HepG2 (cell line): ENCODE results near the gene DPEP2NB. TPM values are rescaled to one million over a fixed set of nuclear protein-coding genes. Genes with fewer than 3 reads are reported as not detected.
A peak's percentile ranks its signal among the peaks of the same experiment; 100 is the strongest.

Experiments
- ARNT2 ChIP-seq: sonication (generic); formaldehyde crosslinking; IDR thresholded peaks from 2 replicates; pipeline ENCODE4 v1.8.0; 2022; ENCODE audit warnings: mild to moderate bottlenecking, low read depth, missing genetic modification reagents, moderate library complexity
- ATAD3A ChIP-seq: sonication (generic); formaldehyde crosslinking; IDR thresholded peaks from 2 replicates; pipeline ENCODE4 v1.4.0; 2020; ENCODE audit warnings: missing genetic modification reagents
- FOXP1 ChIP-seq, 2 experiments: fragments of 450-650 bp in 1 of 2; IDR thresholded peaks; 2 replicates each; pipeline ENCODE4 v1.6.1; 2017 to 2018; ENCODE audit warnings: antibody characterized with exemption in 1 of 2
- HNRNPL ChIP-seq: fragments of 200-400 bp; formaldehyde crosslinking; IDR thresholded peaks from 2 replicates; pipeline ENCODE4 v1.6.1; 2017; ENCODE audit warnings: mild to moderate bottlenecking, low read depth, low read length
- MTA1 ChIP-seq: sonication (generic); formaldehyde crosslinking; IDR thresholded peaks from 2 replicates; pipeline ENCODE4 v1.4.0; 2020; ENCODE audit warnings: missing genetic modification reagents, mild to moderate bottlenecking, borderline replicate concordance
- NRL ChIP-seq: sonication (generic); formaldehyde crosslinking; IDR thresholded peaks from 2 replicates; pipeline ENCODE4 v1.5.0; 2020; ENCODE audit warnings: missing genetic modification reagents, mild to moderate bottlenecking, moderate library complexity, borderline replicate concordance
- PPARG ChIP-seq: conservative IDR thresholded peaks from 2 replicates; pipeline ENCODE4 v1.6.1; 2016; ENCODE audit warnings: missing biosample characterization, missing genetic modification reagents
- SP140L ChIP-seq: sonication (generic); formaldehyde crosslinking; IDR thresholded peaks from 2 replicates; pipeline ENCODE4 v1.4.0; 2020; ENCODE audit warnings: missing genetic modification reagents, borderline replicate concordance
- U2AF2 ChIP-seq: fragments of 200-400 bp; formaldehyde crosslinking; IDR thresholded peaks from 2 replicates; pipeline ENCODE4 v1.6.1; 2017; ENCODE audit warnings: low read depth, mild to moderate bottlenecking, low read length
- WIZ ChIP-seq: sonication (generic); formaldehyde crosslinking; IDR thresholded peaks from 2 replicates; pipeline ENCODE4 v1.5.1; 2020; ENCODE audit warnings: mild to moderate bottlenecking, missing genetic modification reagents
- ZHX2 ChIP-seq, 2 experiments: sonication (generic) in 1 of 2; formaldehyde crosslinking in 1 of 2; IDR thresholded peaks; 2 replicates each; pipeline versions ENCODE4 v1.6.1 to v1.9.0; 2014 to 2022; ENCODE audit warnings: antibody characterized with exemption in 1 of 2, borderline replicate concordance in 1 of 2, inconsistent platforms in 1 of 2, low read depth in 1 of 2, missing genetic modification reagents in 1 of 2
- ZNF317 ChIP-seq: sonication (generic); formaldehyde crosslinking; IDR thresholded peaks from 2 replicates; pipeline ENCODE4 v1.5.0; 2020; ENCODE audit warnings: mild to moderate bottlenecking, missing genetic modification reagents
- ZNF547 ChIP-seq: sonication (generic); formaldehyde crosslinking; IDR thresholded peaks from 2 replicates; pipeline ENCODE4 v1.5.1; 2020; ENCODE audit warnings: mild to moderate bottlenecking, missing genetic modification reagents
- ZNF580 ChIP-seq: IDR thresholded peaks from 2 replicates; pipeline ENCODE4 v1.6.1; 2016; ENCODE audit warnings: low read depth, borderline replicate concordance
- ZNF616 ChIP-seq: sonication (generic); formaldehyde crosslinking; IDR thresholded peaks from 2 replicates; pipeline ENCODE4 v1.5.0; 2020; ENCODE audit warnings: low read depth, mild to moderate bottlenecking, missing genetic modification reagents
- ZNF724P ChIP-seq: sonication (generic); formaldehyde crosslinking; IDR thresholded peaks from 2 replicates; pipeline ENCODE4 v1.8.0; 2022; ENCODE audit warnings: missing genetic modification reagents, borderline replicate concordance
- ZZZ3 ChIP-seq: sonication (generic); formaldehyde crosslinking; IDR thresholded peaks from 2 replicates; pipeline ENCODE4 v1.4.0; 2020; ENCODE audit warnings: missing genetic modification reagents, mild to moderate bottlenecking, borderline replicate concordance
- polyA plus RNA-seq, 8 experiments: library from polyadenylated mRNA; depleted of rRNA in 3 of 8; stranded (reverse) in 7 of 8; unstranded in 1 of 8; fragments of >200 nt; fragmentation: Illumina TruSeq in 4 of 8; extraction: Trizol in 4 of 8; gene quantifications; 2 replicates each; pipeline versions ENCODE4 v1.2.1 to v1.2.3, GENCODE V29; 2011 to 2016; ENCODE audit warnings: low read depth in 4 of 8, missing spikeins in 1 of 8, mixed read lengths in 1 of 8; ENCODE audit not compliant: insufficient read depth in 1 of 8
- total RNA-seq, 5 experiments: library from RNA; depleted of rRNA; stranded (reverse); fragments of >200 nt; fragmentation: Illumina TruSeq; extraction: Trizol; gene quantifications; 2 replicates each; pipeline ENCODE4 v1.2.3, GENCODE V29; 2016; ENCODE audit warnings: low read depth in 1 of 5
- TF ChIP-seq, protein P1 (sequence below): IDR thresholded peaks from 2 replicates; pipeline ENCODE4 v1.6.1; 2016; ENCODE audit warnings: missing compliant biosample characterization, missing genetic modification reagents, borderline replicate concordance
- TF ChIP-seq, protein P2 (sequence below): IDR thresholded peaks from 2 replicates; pipeline ENCODE4 v1.6.1; 2016; ENCODE audit warnings: mild to moderate bottlenecking

Gene DPEP2NB
- total and polyA plus RNA-seq, 2 of the 13 experiments (the other 11 are each of a cell fraction or from before 2014, with no cell fraction given) = not detected

- no peak for TF ChIP-seq ZHX2 (IDR thresholded peaks at IDR 0.05; ENCODE audit: low read depth)
- TF ChIP-seq ZHX2 (CRISPR knock-in tag; IDR thresholded peaks at IDR 0.05; ENCODE audit: borderline replicate concordance) = no peak
- peak; percentile 71 for TF ChIP-seq MTA1 (CRISPR knock-in tag)
- peak; percentile 84; the same call in 1 of the 2 replicates for TF ChIP-seq ZNF547 (CRISPR knock-in tag)
- no peak for TF ChIP-seq ZZZ3 (CRISPR knock-in tag)
- peak; percentile 92; the same call in 1 of the 2 replicates for TF ChIP-seq ZNF580 (CRISPR knock-in tag)
- TF ChIP-seq SP140L (CRISPR knock-in tag) = peak; percentile 24; the same call in 1 of the 2 replicates
- TF ChIP-seq WIZ (CRISPR knock-in tag) = peak; percentile 94
- TF ChIP-seq PPARG (CRISPR knock-in tag) = peak; percentile 38; the same call in 1 of the 2 replicates
- 0 out of 2 replicates have a peak, but pooled peaks have one; percentile 63 for TF ChIP-seq ZNF724P (CRISPR knock-in tag)
- no peak for TF ChIP-seq HNRNPL
- TF ChIP-seq, protein P1, sequence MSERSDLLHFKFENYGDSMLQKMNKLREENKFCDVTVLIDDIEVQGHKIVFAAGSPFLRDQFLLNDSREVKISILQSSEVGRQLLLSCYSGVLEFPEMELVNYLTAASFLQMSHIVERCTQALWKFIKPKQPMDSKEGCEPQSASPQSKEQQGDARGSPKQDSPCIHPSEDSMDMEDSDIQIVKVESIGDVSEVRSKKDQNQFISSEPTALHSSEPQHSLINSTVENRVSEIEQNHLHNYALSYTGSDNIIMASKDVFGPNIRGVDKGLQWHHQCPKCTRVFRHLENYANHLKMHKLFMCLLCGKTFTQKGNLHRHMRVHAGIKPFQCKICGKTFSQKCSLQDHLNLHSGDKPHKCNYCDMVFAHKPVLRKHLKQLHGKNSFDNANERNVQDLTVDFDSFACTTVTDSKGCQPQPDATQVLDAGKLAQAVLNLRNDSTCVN = no peak; the same call in 1 of the 2 replicates
- no peak for TF ChIP-seq U2AF2
- TF ChIP-seq ATAD3A = 0 out of 2 replicates have a peak, but pooled peaks have one; percentile 44
- TF ChIP-seq, protein P2, sequence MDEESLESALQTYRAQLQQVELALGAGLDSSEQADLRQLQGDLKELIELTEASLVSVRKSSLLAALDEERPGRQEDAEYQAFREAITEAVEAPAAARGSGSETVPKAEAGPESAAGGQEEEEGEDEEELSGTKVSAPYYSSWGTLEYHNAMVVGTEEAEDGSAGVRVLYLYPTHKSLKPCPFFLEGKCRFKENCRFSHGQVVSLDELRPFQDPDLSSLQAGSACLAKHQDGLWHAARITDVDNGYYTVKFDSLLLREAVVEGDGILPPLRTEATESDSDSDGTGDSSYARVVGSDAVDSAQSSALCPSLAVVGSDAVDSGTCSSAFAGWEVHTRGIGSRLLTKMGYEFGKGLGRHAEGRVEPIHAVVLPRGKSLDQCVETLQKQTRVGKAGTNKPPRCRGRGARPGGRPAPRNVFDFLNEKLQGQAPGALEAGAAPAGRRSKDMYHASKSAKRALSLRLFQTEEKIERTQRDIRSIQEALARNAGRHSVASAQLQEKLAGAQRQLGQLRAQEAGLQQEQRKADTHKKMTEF (CRISPR knock-in tag) = peak; percentile 94
- TF ChIP-seq ZNF317 (CRISPR knock-in tag) = 0 out of 2 replicates have a peak, but pooled peaks have one; percentile 39
- peak; percentile 49; the same call in 1 of the 2 replicates for TF ChIP-seq ZNF616
- peak; percentile 82; the same call in 1 of the 2 replicates for TF ChIP-seq NRL (CRISPR knock-in tag)
- TF ChIP-seq ARNT2 = no peak
- TF ChIP-seq FOXP1 (IDR thresholded peaks at IDR 0.05) = no peak
- 0 out of 2 replicates have a peak, but pooled peaks have one; percentile 9 for TF ChIP-seq FOXP1 (CRISPR knock-in tag; IDR thresholded peaks at IDR 0.05)
Measured at GRCh38 chr16:67993207-67994039, 22.3 kb downstream of the DPEP2NB start (continued).
